Endodermal cell (in vitro differentiated cells): Measurements from ENCODE around the gene TOR1A. TPM values are rescaled to one million over a fixed set of nuclear protein-coding genes. Genes with fewer than 3 reads are reported as not detected.
"Not testable (repeated sequence)": the region's sequence is repeated elsewhere in the genome, so short reads cannot be mapped to it uniquely, and the experiment has no call there.

ENCODE experiments used
- DNase-seq: peaks from one replicate; pipeline ENCODE4 v3.0.0-alpha.2; 2017
- H3K27ac ChIP-seq: 2 replicates; pipeline ENCODE4 v1.5.1; 2013; ENCODE audit warnings: mild to moderate bottlenecking, low read depth, low read length, moderate library complexity
- H3K27me3 ChIP-seq: 2 replicates; pipeline ENCODE4 v1.6.1; 2013; ENCODE audit warnings: mild to moderate bottlenecking, low read length, moderate library complexity; ENCODE audit not compliant: insufficient read depth, control insufficient read depth, poor library complexity, severe bottlenecking
- H3K36me3 ChIP-seq: 2 replicates; pipeline ENCODE4 v1.7.0; 2013; ENCODE audit warnings: mild to moderate bottlenecking, low read length, moderate library complexity; ENCODE audit not compliant: control insufficient read depth, insufficient read depth
- H3K4me1 ChIP-seq: one replicate; pipeline ENCODE4 v1.7.0; 2013; ENCODE audit warnings: low read length; ENCODE audit not compliant: control insufficient read depth, insufficient read depth
- H3K4me3 ChIP-seq: 2 replicates; pipeline ENCODE4 v1.5.1; 2013; ENCODE audit warnings: mild to moderate bottlenecking, low read length, moderate library complexity
- H3K9ac ChIP-seq: 2 replicates; pipeline ENCODE4 v1.6.1; 2013; ENCODE audit warnings: mild to moderate bottlenecking, low read length, moderate library complexity; ENCODE audit not compliant: poor library complexity, severe bottlenecking; ENCODE audit errors: extremely low read depth
- H3K9me3 ChIP-seq: 2 replicates; pipeline ENCODE4 v1.6.1; 2013; ENCODE audit warnings: mild to moderate bottlenecking, low read length, moderate library complexity; ENCODE audit not compliant: control insufficient read depth
- H3K27ac Mint-ChIP-seq: 2 replicates; pipeline ENCODE4 v1.8.0; 2020; ENCODE audit warnings: mixed read lengths
- H3K27me3 Mint-ChIP-seq: 2 replicates; pipeline ENCODE4 v1.8.0; 2021; ENCODE audit warnings: mild to moderate bottlenecking, mixed read lengths; ENCODE audit not compliant: insufficient read depth
- H3K36me3 Mint-ChIP-seq: 2 replicates; pipeline ENCODE4 v1.8.0; 2020; ENCODE audit warnings: low read depth, mixed read lengths
- H3K4me1 Mint-ChIP-seq: 2 replicates; pipeline ENCODE4 v1.8.0; 2020; ENCODE audit warnings: mixed read lengths
- H3K4me3 Mint-ChIP-seq: 2 replicates; pipeline ENCODE4 v1.8.0; 2020; ENCODE audit warnings: mild to moderate bottlenecking, moderate library complexity, mixed read lengths
- H3K9me3 Mint-ChIP-seq: 2 replicates; pipeline ENCODE4 v1.8.0; 2020; ENCODE audit warnings: mild to moderate bottlenecking, mixed read lengths
- WGBS, 2 experiments: methylation state at CpG; one replicate each; pipeline versions ENCODE4 v1.1.5 to v1.1.7; 2013; ENCODE audit warnings: missing lambda C conversion rate in 2 of 2, mixed read lengths in 1 of 2; ENCODE audit not compliant: insufficient coverage in 1 of 2, insufficient read length in 1 of 2; 5-methylcytosine and 5-hydroxymethylcytosine counted together
- total RNA-seq, 2 donors: library from RNA; stranded (reverse); fragmentation: NEBNext Ultra II Directional in 1 of 2; extraction: Animal tissue kit (Norgen Biotek cat#: 25700) in 1 of 2; gene quantifications; 2 replicates in 1 of 2; 3 replicates in 1 of 2; pipeline ENCODE4 v1.2.1, GENCODE V29; 2021
- TF ChIP-seq, protein P1 (sequence below): fragments of 200-600 bp; sonication (generic); conservative IDR thresholded peaks from 2 replicates; pipeline ENCODE4 v1.5.0; 2021; ENCODE audit warnings: antibody characterized with exemption, mild to moderate bottlenecking

Gene TOR1A
- total RNA-seq, 2 donors from 2014 or later = 48.4 to 49.9 TPM

DNA sequence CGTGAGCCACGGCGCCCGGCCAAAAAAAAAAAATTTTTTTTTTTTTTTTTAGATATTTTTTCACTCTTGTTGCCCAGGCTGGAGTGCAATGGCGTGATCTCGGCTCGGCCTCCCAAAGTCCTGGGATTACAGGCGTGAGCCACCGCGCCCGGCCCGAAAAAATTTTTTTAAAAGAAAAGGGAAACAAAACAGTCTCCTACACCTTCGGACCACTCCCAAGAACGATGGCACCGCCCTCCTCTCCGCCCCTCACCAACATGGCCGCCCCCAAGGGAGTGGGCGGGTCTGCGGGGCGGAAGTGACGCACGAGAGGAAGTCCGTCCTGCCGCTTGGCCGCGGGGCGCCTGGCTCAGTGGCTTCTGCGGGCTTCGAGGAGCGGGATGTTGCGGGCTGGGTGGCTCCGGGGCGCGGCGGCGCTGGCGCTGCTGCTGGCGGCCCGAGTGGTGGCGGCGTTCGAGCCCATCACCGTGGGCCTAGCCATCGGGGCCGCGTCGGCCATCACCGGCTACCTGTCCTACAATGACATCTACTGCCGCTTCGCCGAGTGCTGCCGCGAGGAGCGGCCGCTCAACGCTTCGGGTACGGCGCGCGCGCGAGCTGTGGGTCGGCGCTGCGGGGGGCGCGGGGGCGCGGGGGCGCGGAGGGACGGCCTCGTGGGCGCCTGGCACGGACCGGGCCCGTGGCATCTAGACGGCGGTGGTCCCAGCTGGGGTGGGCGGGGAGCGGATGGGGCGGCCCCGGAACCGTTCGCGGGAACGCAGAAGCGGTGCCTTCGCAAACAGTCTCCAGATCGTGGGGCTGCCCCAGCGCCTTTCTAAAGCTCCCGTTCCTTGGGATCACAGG lies 20.9 kb downstream of the TOR1A start, which contains the start of gene TOR1B:
Gene TOR1B (plus strand): TSS at position 352 of the 843 bp plus-strand sequence. CDS start 29 bp downstream, at position 381.
- H3K4me1 Mint-ChIP-seq = peaks cover 15% of the 10 kb centered on the region
- whole genome bisulfite sequencing, 2 experiments = 4 to 21% methylated on average over 19 to 93 of the region's 93 CpGs
- H3K27ac ChIP-seq = peak within 1 kb of the TSS; percentile 49

DNA sequence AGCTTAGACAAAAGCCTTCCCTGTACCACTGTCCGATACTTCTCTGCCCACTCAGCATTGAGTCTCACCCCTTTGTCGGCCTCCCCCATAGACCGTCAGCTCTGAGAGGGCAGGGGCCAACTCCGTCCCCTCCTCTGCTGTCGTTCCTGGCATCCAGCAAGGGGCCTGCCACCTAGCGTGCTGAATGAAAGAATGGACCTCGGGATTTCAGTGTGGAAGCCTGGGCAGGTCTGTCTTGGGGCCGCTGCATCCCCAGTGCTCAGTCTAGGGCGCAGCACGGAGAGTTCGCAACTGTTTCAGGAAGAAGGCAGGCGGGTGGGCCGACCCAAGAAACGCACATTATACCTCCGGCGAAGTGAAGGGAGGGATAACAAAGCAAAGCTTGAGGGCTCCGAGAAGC lies 22.4 kb downstream of the TOR1A start:
- peaks cover 41% of the 10 kb centered on the region for H3K27me3 Mint-ChIP-seq
- H3K27ac Mint-ChIP-seq = no peak overlapping the region
- Histone ChIP-seq H3K9me3 (no peaks in the 10 kb centered on the region), H3K9ac (no peak overlapping the region), H3K27me3 (peaks cover 8% of the 10 kb centered on the region), H3K4me3 (no peak overlapping the region), H3K36me3 (no peaks in the 10 kb centered on the region), H3K27ac (no peak overlapping the region), H3K4me1 (peaks cover 6% of the 10 kb centered on the region)
- peaks cover 10% of the 10 kb centered on the region for H3K36me3 Mint-ChIP-seq
- WGBS, 2 experiments = 90 to 93% methylated on average over 14 to 17 of the region's 17 CpGs
- peak overlapping the region; percentile 32 for H3K4me3 Mint-ChIP-seq
- H3K9me3 Mint-ChIP-seq = no peaks in the 10 kb centered on the region
- peak; percentile 56 for DNase-seq
- peaks cover 15% of the 10 kb centered on the region for H3K4me1 Mint-ChIP-seq
- TF ChIP-seq, protein P1, sequence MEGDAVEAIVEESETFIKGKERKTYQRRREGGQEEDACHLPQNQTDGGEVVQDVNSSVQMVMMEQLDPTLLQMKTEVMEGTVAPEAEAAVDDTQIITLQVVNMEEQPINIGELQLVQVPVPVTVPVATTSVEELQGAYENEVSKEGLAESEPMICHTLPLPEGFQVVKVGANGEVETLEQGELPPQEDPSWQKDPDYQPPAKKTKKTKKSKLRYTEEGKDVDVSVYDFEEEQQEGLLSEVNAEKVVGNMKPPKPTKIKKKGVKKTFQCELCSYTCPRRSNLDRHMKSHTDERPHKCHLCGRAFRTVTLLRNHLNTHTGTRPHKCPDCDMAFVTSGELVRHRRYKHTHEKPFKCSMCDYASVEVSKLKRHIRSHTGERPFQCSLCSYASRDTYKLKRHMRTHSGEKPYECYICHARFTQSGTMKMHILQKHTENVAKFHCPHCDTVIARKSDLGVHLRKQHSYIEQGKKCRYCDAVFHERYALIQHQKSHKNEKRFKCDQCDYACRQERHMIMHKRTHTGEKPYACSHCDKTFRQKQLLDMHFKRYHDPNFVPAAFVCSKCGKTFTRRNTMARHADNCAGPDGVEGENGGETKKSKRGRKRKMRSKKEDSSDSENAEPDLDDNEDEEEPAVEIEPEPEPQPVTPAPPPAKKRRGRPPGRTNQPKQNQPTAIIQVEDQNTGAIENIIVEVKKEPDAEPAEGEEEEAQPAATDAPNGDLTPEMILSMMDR = no peak

More for the DNA sequence above, 20.9 kb downstream of the TOR1A start, which contains the start of gene TOR1B:
- H3K27me3 ChIP-seq = peaks cover 5% of the 10 kb centered on the region
- peaks cover 32% of the 10 kb centered on the region for H3K27me3 Mint-ChIP-seq
- TF ChIP-seq, protein P1 = no peak
- peak within 1 kb of the TSS; percentile 94 for H3K4me3 ChIP-seq
- peak; percentile 98 for DNase-seq
- H3K9me3 ChIP-seq = no peaks in the 10 kb centered on the region
- peaks cover 6% of the 10 kb centered on the region for H3K4me1 ChIP-seq
- peak within 1 kb of the TSS; percentile 76 for H3K27ac Mint-ChIP-seq
- peak within 1 kb of the TSS; percentile 71 for H3K4me3 Mint-ChIP-seq
- H3K9ac ChIP-seq = peak within 1 kb of the TSS; percentile 38
- peaks cover 6% of the 10 kb centered on the region for H3K36me3 ChIP-seq
- no peaks in the 10 kb centered on the region for H3K9me3 Mint-ChIP-seq
- H3K36me3 Mint-ChIP-seq = peaks cover 17% of the 10 kb centered on the region

DNA sequence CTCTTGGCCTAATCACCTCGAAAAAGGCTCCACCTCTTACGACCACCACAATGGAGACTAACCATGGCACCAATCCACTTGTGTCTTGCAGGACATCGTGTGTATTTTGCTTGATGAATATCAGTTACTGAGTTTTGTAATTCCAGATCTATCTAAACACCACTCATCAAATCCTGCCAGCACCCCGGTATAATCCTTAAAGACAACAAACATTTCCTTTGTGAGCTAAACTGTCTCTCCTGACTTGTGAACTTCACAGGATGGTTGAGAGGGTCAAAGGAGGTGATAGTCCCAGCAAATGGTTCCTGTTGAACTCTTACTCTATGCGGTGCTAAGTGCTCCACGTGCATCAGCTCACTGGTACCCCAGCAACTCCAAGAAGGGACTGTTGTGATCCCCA lies 25.0 kb downstream of the TOR1A start:
- Histone ChIP-seq H3K27ac (no peak overlapping the region), H3K4me3 (peak overlapping the region; percentile 17), H3K36me3 (no peaks in the 10 kb centered on the region), H3K9ac (no peak overlapping the region), H3K27me3 (peaks cover 32% of the 10 kb centered on the region), H3K4me1 (peaks cover 6% of the 10 kb centered on the region), H3K9me3 (no peaks in the 10 kb centered on the region)
- Mint-ChIP-seq H3K27me3 (peaks cover 67% of the 10 kb centered on the region), H3K9me3 (no peaks in the 10 kb centered on the region), H3K4me1 (peaks cover 13% of the 10 kb centered on the region), H3K4me3 (no peak overlapping the region), H3K27ac (no peak overlapping the region), H3K36me3 (no peaks in the 10 kb centered on the region)
- TF ChIP-seq, protein P1 = no peak
- 50 to 69% methylated on average over 5 to 6 of the region's 6 CpGs for WGBS, 2 experiments
- peak; percentile 53 for DNase-seq

DNA sequence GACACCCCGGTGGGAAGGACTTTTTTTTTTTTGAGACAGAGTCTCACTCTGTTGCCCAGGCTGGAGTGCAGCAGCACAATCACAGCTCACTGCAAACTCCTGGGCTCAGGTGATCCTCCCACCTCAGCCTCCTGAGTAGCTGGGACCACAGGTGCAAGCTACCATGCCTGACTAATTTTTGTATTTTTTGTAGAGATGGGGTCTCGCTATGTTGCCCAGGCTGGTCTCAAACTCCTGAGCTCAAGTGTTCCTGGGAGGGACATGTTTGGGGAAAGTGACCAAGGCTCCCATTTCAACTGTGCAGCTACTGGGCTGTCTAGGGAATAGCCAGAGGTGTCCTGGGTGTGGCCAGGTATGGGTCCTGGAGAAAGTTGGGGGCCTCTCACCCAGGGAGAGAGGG lies 27.9 kb downstream of the TOR1A start:
- H3K36me3 Mint-ChIP-seq, H3K4me3 ChIP-seq, H3K9ac ChIP-seq, H3K9me3 ChIP-seq, H3K36me3 ChIP-seq, H3K27ac Mint-ChIP-seq, H3K4me3 Mint-ChIP-seq, DNase-seq, H3K4me1 ChIP-seq, H3K9me3 Mint-ChIP-seq, H3K4me1 Mint-ChIP-seq, H3K27ac ChIP-seq: not testable (repeated sequence)
- peaks cover 80% of the 10 kb centered on the region for H3K27me3 Mint-ChIP-seq
- peaks cover 41% of the 10 kb centered on the region for H3K27me3 ChIP-seq
- 75 to 92% methylated on average over 2 of the region's 2 CpGs for WGBS, 2 experiments
